ENCODE results near the gene RNU4-1.
"Not testable (repeated sequence)": the region's sequence is repeated elsewhere in the genome, so short reads cannot be mapped to it uniquely, and the experiment has no call there.

Gene RNU4-1

DNA sequence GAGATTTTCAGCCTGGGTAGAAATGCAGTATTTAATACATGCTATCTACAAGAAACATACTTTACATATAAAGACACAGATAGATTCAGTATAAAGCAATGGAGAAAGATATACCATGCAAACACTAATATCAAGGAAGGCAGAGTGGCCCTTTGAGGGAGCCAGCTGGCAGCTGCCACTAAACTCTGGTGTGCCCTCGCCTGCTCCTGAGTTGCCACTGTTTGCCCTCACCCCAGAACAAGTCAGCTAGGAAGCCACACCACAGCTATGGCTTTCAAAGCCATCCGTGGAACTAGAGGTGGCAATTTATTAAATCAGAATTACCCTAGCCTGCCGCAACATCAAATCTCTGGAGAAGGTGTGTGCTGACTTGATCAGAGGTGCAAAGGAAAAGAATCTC, 45.9 kb downstream of the RNU4-1 start:
- Histone ChIP-seq H3K36me3 (ENCODE audit: control insufficient read depth in 1 of 2, insufficient read depth in 2 of 2, low read length in 2 of 2) (no peaks in the 10 kb centered on the region), H3K27me3 (ENCODE audit: control insufficient read depth in 1 of 2, insufficient read depth in 2 of 2, low read length in 2 of 2) (no peaks in the 10 kb centered on the region), H3K4me3 (ENCODE audit: low read depth in 1 of 2, low read length in 2 of 2) (no peak overlapping the region), H3K27ac (ENCODE audit: low read depth, low read length) (no peak overlapping the region), H3K4me1 (ENCODE audit: control insufficient read depth in 1 of 2, insufficient read depth in 2 of 2, low read length in 2 of 2) (peaks cover 19 to 28% of the 10 kb centered on the region in 2 donors), H3K9me3 (ENCODE audit: control insufficient read depth in 1 of 2, low read length in 2 of 2) (no peaks in the 10 kb centered on the region), H3K9ac (ENCODE audit: low read depth in 1 of 2, low read length in 2 of 2) (no peak overlapping the region)

GRCh38 chr12:120246705-120247104, 46.3 kb downstream of the RNU4-1 start:
- not testable (repeated sequence) for H3K27me3 ChIP-seq (ENCODE audit: control insufficient read depth in 1 of 2, insufficient read depth in 2 of 2, low read length in 2 of 2); H3K36me3 ChIP-seq (ENCODE audit: control insufficient read depth in 1 of 2, insufficient read depth in 2 of 2, low read length in 2 of 2); H3K27ac ChIP-seq (ENCODE audit: low read depth, low read length); H3K9me3 ChIP-seq (ENCODE audit: control insufficient read depth in 1 of 2, low read length in 2 of 2); H3K4me3 ChIP-seq (ENCODE audit: low read depth in 1 of 2, low read length in 2 of 2); H3K9ac ChIP-seq (ENCODE audit: low read depth in 1 of 2, low read length in 2 of 2)
- peaks cover 17 to 25% of the 10 kb centered on the region in 2 donors for H3K4me1 ChIP-seq (ENCODE audit: control insufficient read depth in 1 of 2, insufficient read depth in 2 of 2, low read length in 2 of 2)

All from duodenal mucosa (tissue), 2 donors.